SJCRH30 (cell line): Measurements from ENCODE around the gene CAMK2A. TPM values are rescaled to one million over a fixed set of nuclear protein-coding genes. Genes with fewer than 3 reads are reported as not detected.

Experiments used
- DNase-seq, 2 experiments: peaks; one replicate each; pipeline ENCODE4 v3.0.0-alpha.2; 2015 to 2020
- H3K27ac ChIP-seq: fragments of 250-450 bp; sonication (Bioruptor Pico); 2 replicates; pipeline ENCODE4 v1.5.1; 2020; ENCODE audit warnings: mild to moderate bottlenecking, moderate library complexity
- H3K27me3 ChIP-seq: fragments of 250-450 bp; sonication (Bioruptor Pico); 2 replicates; pipeline ENCODE4 v1.5.1; 2020; ENCODE audit warnings: mild to moderate bottlenecking, moderate library complexity
- H3K36me3 ChIP-seq: fragments of 250-450 bp; sonication (Bioruptor Pico); 2 replicates; pipeline ENCODE4 v1.5.1; 2020; ENCODE audit warnings: mild to moderate bottlenecking, moderate library complexity
- H3K4me1 ChIP-seq: fragments of 250-450 bp; sonication (Bioruptor Pico); 2 replicates; pipeline ENCODE4 v1.5.1; 2020; ENCODE audit warnings: mild to moderate bottlenecking, moderate library complexity
- H3K4me3 ChIP-seq: fragments of 250-450 bp; sonication (Bioruptor Pico); 2 replicates; pipeline ENCODE4 v1.5.1; 2020; ENCODE audit warnings: mild to moderate bottlenecking, moderate library complexity
- H3K9me3 ChIP-seq: fragments of 250-450 bp; sonication (Bioruptor Pico); replicated peaks from 2 replicates; pipeline ENCODE4 v1.5.1; 2020; ENCODE audit warnings: mild to moderate bottlenecking, moderate library complexity
- total RNA-seq: library from RNA; depleted of rRNA; stranded (reverse); fragments of >200 nt; shearing (Covaris generic); gene quantifications from 2 replicates; pipeline ENCODE4 v1.2.3, GENCODE V29; 2014

CAMK2A gene
- total RNA-seq, 1 experiment from 2014 or later = 0.42 TPM

DNA sequence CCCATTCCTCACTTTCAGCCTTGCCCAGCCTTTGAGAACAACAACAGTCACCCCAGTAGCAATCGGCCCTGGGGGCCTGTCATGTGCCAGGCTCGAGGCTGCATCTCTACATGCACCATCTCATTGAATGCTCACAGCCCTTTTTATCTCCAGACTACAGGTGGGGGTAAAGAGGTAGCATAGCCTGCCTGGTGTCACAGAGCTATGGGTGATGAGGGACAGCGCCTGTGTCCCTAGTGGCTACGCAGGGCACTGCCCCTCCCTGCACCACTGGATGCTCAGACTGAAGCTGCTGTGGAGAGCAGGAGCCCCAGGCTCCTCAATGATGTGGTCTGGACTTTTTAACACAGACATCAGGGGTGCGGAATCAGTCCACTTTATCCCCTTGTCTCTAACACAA is 2.8 kb downstream of the CAMK2A start:
- Histone ChIP-seq H3K27me3 (peaks cover 41% of the 10 kb centered on the region), H3K9me3 (no peaks in the 10 kb centered on the region), H3K4me1 (no peaks in the 10 kb centered on the region), H3K4me3 (no peak overlapping the region), H3K27ac (no peak overlapping the region), H3K36me3 (no peaks in the 10 kb centered on the region)
- peak in 1 of 2 experiments; percentile 40 for DNase-seq

DNA sequence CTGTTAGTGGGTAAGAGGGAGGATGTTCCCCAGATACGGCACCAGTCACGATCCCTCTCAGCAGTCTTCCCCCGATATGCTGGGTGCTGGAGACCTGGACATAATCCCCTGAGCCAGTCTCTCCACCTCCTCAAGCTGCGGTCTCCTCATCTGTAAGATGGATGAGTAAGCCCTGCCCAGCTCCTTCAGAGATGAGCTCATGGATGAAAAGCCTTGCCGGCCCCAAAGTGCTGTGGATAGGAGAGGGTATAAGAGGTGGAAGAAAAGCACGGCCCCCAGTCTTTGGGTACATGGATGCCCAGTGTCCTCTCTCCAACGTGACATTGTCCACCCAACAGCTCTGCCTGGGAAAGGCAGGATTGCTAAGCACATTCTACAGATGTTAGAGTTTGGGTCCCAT is 4.5 kb downstream of the CAMK2A start:
- Histone ChIP-seq H3K27ac (no peak overlapping the region), H3K36me3 (no peaks in the 10 kb centered on the region), H3K9me3 (no peaks in the 10 kb centered on the region), H3K4me1 (no peaks in the 10 kb centered on the region), H3K27me3 (peaks cover 46% of the 10 kb centered on the region), H3K4me3 (no peak overlapping the region)
- no peak for DNase-seq

DNA sequence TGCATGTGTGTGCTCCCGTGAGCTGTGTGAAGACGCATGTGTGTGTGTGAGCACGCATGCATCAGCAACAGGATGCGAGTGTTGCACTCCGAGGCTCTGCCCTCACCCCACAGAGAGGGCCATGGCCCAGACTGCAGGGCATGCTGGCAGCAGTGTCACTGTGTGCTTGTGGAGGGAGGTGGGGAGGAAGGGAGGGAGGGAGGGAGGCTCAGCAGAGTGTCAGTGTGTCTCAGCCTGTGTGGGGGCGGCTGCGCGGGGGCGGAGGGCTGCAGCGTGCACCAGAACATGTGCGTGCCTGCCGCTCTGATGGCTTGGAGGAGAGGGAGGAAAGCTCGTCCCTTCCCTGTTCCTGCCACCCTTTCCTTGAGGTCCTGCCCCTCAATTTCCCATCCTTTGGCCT is 5.3 kb downstream of the CAMK2A start:
- Histone ChIP-seq H3K9me3 (no peaks in the 10 kb centered on the region), H3K4me1 (0 out of 2 replicates have a peak, but pooled peaks cover 2% of the 10 kb centered on the region), H3K36me3 (no peaks in the 10 kb centered on the region), H3K27ac (no peak overlapping the region), H3K4me3 (no peak overlapping the region), H3K27me3 (peaks cover 43% of the 10 kb centered on the region)
- no peak for DNase-seq

DNA sequence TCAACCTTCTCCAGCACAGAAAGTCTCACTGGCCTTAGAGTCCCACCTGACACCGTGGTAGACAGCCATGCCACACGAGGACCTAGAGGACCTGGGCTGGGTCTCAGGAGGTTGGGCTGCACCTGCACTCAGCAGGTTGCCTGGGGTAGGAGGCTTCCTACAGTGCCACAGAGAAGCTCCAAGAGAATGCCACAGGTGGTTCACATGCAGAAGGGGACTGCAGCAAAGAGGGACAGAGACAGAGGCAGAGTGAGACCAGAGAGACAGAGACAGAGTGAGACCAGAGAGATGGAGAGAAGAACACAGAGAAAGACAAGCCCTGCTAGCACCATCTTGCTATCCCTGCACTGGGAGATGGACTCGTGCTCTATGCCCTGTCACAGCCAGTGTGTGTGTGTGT is 5.7 kb downstream of the CAMK2A start:
- Histone ChIP-seq H3K4me1 (0 out of 2 replicates have a peak, but pooled peaks cover 4% of the 10 kb centered on the region), H3K27me3 (peaks cover 39% of the 10 kb centered on the region), H3K9me3 (no peaks in the 10 kb centered on the region), H3K4me3 (no peak overlapping the region), H3K27ac (no peak overlapping the region), H3K36me3 (no peaks in the 10 kb centered on the region)
- no peak for DNase-seq

DNA sequence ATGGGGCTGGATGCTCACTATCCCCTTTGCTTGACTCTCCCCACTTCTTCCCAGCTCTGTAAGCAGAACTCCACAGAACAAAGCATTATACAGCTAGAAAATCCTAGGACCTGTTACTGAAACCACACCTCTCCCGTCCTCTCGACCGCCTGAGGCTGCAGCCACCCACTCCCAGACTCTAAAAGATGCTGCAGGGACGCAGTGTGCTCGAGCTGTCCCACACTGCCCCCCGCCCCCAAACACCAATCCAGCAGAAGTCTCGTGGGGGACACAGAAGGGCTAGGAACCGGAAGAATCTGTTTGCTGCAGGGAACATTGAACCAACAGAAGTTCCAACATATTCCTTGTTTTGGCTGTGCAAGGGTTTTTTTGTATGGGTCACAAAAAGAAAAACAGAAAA is 7.6 kb downstream of the CAMK2A start:
- Histone ChIP-seq H3K4me3 (no peak overlapping the region), H3K27ac (no peak overlapping the region), H3K4me1 (0 out of 2 replicates have a peak, but pooled peaks cover 7% of the 10 kb centered on the region), H3K36me3 (no peaks in the 10 kb centered on the region), H3K9me3 (no peaks in the 10 kb centered on the region), H3K27me3 (peaks cover 32% of the 10 kb centered on the region)
- DNase-seq = no peak

DNA sequence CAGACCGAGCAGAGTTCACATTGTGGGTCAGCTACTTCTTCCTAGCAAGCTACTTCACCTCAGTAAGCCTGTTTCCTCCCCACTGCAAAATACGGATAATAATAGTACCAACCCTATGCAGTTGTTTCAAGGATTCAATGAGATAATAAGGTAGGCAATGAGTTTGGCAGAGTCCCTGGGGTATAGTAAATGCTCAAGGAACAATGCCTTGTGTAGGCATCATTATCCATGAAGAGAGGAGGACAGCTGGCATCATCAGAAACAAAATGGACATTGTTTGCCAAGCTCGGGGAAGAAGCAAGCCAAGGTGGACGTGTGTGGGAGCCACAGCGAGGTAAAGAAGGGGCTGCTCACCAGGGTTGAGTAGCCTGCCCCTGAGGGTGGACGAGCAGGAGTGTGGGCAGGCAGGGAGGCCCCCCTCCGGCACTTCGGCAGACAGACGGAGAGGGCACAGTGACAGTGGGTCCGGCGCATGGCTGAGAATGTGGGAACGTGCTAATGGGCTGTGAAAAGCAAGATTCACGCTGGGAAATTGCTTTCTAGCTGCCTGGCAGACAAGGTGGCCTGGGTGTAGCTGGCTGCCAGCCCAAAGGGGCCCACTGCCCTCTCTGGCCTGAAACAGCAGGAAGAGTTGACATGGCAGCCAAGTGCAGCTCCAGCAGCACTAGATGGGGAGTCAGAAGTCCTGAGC is 10.1 kb downstream of the CAMK2A start:
- no peak overlapping the region for H3K27ac ChIP-seq

DNA sequence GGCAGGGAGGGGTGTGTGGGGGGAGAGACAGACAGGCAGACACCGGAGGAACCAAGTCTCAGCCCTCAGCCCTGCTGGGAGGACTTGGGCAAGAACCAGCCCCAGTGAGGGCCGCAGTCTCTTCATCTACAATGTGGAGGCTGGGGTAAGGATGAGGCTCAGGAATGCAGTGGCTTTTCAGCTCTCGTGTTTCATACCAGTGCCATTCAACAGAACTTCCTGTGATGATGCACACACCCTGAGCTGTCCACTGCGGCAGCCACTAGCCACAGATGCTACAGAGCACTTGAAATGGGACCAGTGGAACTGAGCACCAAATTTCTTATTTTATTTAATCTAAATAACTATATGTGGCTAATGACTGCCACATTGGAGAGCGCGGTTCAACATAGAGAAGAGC is 10.7 kb downstream of the CAMK2A start:
- Histone ChIP-seq H3K27me3 (peaks cover 20% of the 10 kb centered on the region), H3K9me3 (no peaks in the 10 kb centered on the region), H3K27ac (no peak overlapping the region), H3K4me1 (0 out of 2 replicates have a peak, but pooled peaks cover 7% of the 10 kb centered on the region), H3K36me3 (no peaks in the 10 kb centered on the region), H3K4me3 (no peak overlapping the region)
- DNase-seq = peak; percentile 30 to 57

More for the DNA sequence above, 10.1 kb downstream of the CAMK2A start:
- 0 out of 2 replicates have a peak, but pooled peaks cover 7% of the 10 kb centered on the region for H3K4me1 ChIP-seq
- DNase-seq = no peak
- H3K4me3 ChIP-seq = no peak overlapping the region
- H3K27me3 ChIP-seq = peaks cover 20% of the 10 kb centered on the region
- no peaks in the 10 kb centered on the region for H3K36me3 ChIP-seq
- no peaks in the 10 kb centered on the region for H3K9me3 ChIP-seq

DNA sequence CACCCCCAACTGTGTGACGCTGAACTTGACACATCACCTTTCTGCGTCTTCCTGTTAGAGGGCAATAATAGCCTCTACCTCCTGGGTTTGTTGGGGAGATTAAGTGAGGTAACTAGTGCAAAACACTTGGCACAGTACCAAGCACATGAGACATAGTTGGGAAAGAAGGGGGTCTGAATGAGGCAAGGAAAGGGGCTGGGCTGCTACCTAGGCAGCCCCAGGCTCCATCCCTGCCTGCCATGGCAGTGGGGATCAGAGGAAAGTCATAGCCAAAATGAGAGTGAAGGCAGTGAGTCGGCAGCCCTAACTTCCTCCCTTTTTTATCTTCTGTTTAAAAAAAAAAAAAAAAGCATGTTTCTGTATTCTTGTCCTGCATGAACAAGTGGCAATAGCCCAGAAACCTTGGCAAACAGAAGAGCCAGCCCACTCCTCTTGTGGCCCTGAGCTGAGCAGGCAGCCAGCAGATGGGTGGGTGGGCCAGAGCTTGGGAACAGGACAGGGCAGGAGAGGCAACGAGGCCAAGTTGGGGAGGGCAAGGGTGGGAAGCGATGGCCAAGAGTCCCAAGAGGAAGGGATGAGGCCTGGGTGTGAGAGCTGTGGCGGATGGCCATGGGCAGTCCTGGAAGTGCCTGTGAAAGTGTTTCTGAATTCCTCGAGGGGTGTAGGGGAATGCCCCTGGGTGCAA is 11.4 kb downstream of the CAMK2A start:
- H3K27ac ChIP-seq = no peak overlapping the region
- DNase-seq = no peak
- H3K4me1 ChIP-seq = 0 out of 2 replicates have a peak, but pooled peaks cover 7% of the 10 kb centered on the region

DNA sequence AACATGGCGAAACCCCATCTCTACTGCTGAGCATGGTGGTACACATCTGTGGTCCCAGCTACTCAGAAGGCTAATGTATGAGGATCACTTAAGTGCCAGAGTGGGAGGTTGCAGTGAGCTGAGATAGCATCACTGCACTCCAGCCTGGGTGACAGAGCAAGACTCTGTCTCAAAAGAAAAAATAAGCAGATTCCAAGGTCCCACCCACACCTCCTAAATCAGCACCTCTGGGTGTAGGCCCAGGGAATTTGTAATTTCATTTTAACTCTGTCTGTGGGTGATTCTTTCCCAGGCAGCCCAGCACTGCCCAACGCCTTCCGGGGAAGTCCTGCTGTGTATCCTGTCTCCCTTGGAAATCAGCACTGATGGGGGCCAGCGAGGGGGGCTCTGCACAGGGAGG is 12.5 kb downstream of the CAMK2A start:
- Histone ChIP-seq H3K9me3 (no peaks in the 10 kb centered on the region), H3K4me3 (no peak overlapping the region), H3K27me3 (peaks cover 14% of the 10 kb centered on the region), H3K27ac (no peak overlapping the region), H3K36me3 (no peaks in the 10 kb centered on the region), H3K4me1 (0 out of 2 replicates have a peak, but pooled peaks cover 7% of the 10 kb centered on the region)
- DNase-seq = no peak

More for the DNA sequence above, 11.4 kb downstream of the CAMK2A start:
- Histone ChIP-seq H3K27me3 (peaks cover 20% of the 10 kb centered on the region), H3K36me3 (no peaks in the 10 kb centered on the region), H3K4me3 (no peak overlapping the region), H3K9me3 (no peaks in the 10 kb centered on the region)

DNA sequence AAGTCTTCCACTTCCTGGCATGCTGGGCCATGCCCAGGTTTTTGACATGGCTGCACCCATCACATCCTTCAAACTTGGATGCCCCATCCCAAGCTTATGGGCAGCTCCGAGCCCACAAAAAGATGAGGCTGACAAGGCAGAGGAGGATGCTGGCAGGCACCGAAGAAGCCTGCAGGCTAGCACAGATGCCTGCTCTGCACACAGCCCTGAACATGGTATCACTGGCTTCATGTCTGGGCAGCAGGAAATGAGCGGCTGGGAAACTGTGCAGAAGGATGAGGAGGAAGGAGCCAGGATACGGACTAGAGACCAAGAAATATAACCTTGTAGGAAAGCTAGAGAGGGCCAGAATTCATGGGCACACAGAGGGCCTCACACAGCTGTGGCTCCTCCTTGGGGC is 14.8 kb downstream of the CAMK2A start:
- Histone ChIP-seq H3K9me3 (no peaks in the 10 kb centered on the region), H3K4me1 (0 out of 2 replicates have a peak, but pooled peaks cover 7% of the 10 kb centered on the region), H3K27ac (no peak overlapping the region), H3K4me3 (no peak overlapping the region), H3K36me3 (no peaks in the 10 kb centered on the region), H3K27me3 (peaks cover 21% of the 10 kb centered on the region)
- no peak for DNase-seq

DNA sequence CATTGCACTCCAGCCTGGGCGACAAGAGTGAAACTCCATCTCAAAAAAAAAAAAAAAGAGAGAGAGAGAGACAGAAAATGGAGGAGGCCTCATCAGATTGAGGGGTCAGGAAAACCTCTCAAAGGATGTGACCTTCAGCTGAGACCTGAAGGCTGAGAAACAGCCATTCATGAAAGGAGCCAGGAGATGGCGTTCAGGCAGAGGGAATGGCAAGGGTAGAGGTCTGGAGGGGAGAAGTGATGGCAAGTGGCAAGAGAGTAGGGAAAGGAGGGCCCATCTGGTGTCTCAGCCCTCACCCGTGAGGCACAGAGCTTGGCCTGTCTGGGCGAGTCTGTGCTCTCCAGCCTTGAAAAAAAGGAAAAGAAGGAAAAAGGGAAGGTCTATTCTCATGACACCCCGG is 17.0 kb downstream of the CAMK2A start:
- H3K36me3 ChIP-seq = no peaks in the 10 kb centered on the region
- H3K4me1 ChIP-seq = no peaks in the 10 kb centered on the region
- H3K4me3 ChIP-seq = no peak overlapping the region
- no peaks in the 10 kb centered on the region for H3K9me3 ChIP-seq
- peaks cover 29% of the 10 kb centered on the region for H3K27me3 ChIP-seq
- no peak overlapping the region for H3K27ac ChIP-seq
- peak; percentile 62 to 80 for DNase-seq

DNA sequence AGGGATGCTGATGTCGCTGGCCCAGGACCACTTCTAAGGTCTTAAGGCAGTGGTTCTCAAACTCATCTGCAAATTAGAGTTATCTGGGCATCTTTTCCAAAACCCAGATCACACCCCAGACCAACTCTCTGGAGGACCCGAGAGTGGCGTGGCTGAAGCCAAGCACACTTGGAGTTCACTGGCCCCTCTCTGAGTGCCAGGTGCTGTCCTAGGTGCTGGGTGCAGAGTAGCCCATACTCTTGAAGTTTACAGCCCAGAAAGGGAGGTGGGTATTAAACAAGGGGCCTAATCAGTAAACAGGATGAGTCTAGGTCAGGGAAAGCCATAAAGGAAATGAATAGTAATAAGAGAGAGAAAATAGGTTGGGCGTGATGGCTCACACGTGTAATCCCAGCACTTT is 17.6 kb downstream of the CAMK2A start:
- no peak overlapping the region for H3K27ac ChIP-seq
- no peak overlapping the region for H3K4me3 ChIP-seq
- peaks cover 29% of the 10 kb centered on the region for H3K27me3 ChIP-seq
- no peaks in the 10 kb centered on the region for H3K36me3 ChIP-seq
- no peaks in the 10 kb centered on the region for H3K4me1 ChIP-seq
- DNase-seq = no peak
- H3K9me3 ChIP-seq = no peaks in the 10 kb centered on the region

DNA sequence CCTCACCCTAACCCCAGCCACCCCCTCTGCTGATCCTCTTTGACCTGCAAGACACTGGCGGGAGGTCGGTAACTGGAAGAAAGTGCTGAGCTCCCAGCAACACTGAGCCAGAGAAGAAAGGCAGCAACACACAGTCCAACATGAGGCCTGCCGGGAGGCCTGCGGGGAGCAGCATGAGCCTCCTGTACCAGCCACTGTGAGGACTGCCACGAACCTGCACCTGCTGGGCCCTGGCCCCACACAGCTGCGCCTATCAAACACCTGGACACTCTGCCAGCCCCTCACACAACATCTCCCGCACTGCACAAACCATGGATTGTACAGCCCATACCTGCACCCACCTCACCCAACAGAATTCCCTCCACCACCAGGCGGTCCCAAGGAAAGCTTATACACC is 18.3 kb downstream of the CAMK2A start:
- Histone ChIP-seq H3K27ac (no peak overlapping the region), H3K36me3 (no peaks in the 10 kb centered on the region), H3K27me3 (peaks cover 29% of the 10 kb centered on the region), H3K4me1 (no peaks in the 10 kb centered on the region), H3K9me3 (no peaks in the 10 kb centered on the region), H3K4me3 (no peak overlapping the region)
- no peak for DNase-seq

DNA sequence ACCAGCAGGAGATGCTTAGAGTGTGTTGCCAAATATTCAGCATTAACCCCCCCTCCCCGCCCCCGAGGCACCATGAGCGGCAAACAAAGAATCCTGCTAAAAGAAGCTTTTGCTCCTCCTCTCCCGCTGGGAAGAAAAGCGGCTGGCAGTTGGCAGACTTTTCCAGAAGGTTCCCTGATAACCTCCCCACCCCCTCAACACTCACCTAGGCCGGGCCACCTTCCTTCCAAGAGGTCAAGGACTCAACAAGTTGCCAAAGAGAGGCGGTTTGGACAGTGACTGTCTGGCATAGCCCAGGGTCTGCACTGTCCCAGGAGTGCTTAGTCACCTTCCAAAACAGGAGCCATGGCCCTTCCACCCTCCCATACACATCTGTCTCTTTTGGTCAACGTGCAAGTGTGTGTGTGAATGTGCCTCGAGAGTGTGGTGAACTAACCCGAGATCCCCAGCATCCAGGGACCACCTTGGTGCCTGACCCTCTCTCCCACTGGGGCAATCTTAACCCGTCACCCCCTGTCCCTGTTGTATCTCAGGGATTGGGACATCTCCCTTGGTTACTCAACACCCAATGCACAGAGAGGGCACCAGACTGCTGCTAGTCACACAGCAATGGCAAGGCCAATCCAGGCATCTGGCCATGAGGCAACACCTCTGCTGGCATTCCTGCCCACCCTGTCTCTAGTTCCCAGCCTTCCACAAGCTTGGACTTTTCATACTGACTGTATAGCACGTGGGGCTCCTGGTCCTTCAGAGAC is 18.9 kb downstream of the CAMK2A start:
- DNase-seq = no peak
- no peaks in the 10 kb centered on the region for H3K4me1 ChIP-seq
- no peaks in the 10 kb centered on the region for H3K36me3 ChIP-seq
- no peaks in the 10 kb centered on the region for H3K9me3 ChIP-seq
- H3K27ac ChIP-seq = no peak overlapping the region
- no peak overlapping the region for H3K4me3 ChIP-seq
- H3K27me3 ChIP-seq = peaks cover 29% of the 10 kb centered on the region

DNA sequence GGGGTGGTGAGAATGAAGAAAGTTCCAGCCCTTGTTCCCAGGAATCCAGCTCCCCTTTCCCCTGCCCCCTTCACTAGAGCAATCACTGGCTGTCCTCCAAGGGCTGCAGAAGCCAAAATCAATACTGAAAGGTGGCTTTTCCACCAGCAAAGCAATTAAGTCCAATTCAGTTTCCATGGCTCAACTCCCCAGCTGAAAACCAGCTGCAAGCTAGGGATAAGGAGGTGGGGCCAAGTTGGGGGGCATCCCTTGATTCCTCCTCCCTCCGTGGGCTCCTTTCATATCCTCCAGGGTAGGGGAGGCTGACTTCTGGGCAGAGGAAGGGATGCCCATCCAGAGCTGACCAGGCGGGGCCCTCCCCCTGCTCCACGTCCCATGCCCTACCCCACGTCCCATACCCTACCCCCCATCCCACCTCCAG is 22.7 kb downstream of the CAMK2A start:
- no peaks in the 10 kb centered on the region for H3K36me3 ChIP-seq
- H3K27me3 ChIP-seq = peaks cover 23% of the 10 kb centered on the region
- no peaks in the 10 kb centered on the region for H3K9me3 ChIP-seq
- H3K27ac ChIP-seq = no peak overlapping the region
- no peak overlapping the region for H3K4me3 ChIP-seq
- peaks cover 10% of the 10 kb centered on the region for H3K4me1 ChIP-seq
- no peak for DNase-seq
